ENCODE data around the gene SYCP1. TPM values are rescaled to one million over a fixed set of nuclear protein-coding genes. Genes with fewer than 3 reads are reported as not detected.

The SYCP1 gene
- total RNA-seq, 2 experiments from 2014 or later = not detected

- H3K4me1 Mint-ChIP-seq (ENCODE audit: low read depth) = no peaks in the 10 kb centered on the region
- H3K4me1 ChIP-seq (ENCODE audit: insufficient read depth, low read length) = no peaks in the 10 kb centered on the region
- H3K27me3 Mint-ChIP-seq = peaks cover 7% of the 10 kb centered on the region
- H3K27ac ChIP-seq (ENCODE audit: low read depth in 1 of 2, low read length in 2 of 2) = no peak overlapping the region
- peaks cover 5% of the 10 kb centered on the region for H3K36me3 Mint-ChIP-seq (ENCODE audit: low read depth)
- peaks cover 3 to 28% of the 10 kb centered on the region in 2 experiments for H3K9me3 ChIP-seq (ENCODE audit: control insufficient read depth in 1 of 2, insufficient read depth in 1 of 2, low read length in 2 of 2)
- peaks cover 7% of the 10 kb centered on the region for H3K9me3 Mint-ChIP-seq
- H3K4me3 ChIP-seq (ENCODE audit: low read length) = no peak overlapping the region
- H3K4me3 Mint-ChIP-seq = no peak overlapping the region
- H3K36me3 ChIP-seq (ENCODE audit: insufficient read depth, low read length) = no peaks in the 10 kb centered on the region
- no peak for DNase-seq
- no peaks in the 10 kb centered on the region for H3K27me3 ChIP-seq (ENCODE audit: control insufficient read depth in 1 of 2, insufficient read depth in 2 of 2, low read length in 2 of 2)
- intact Hi-C loops (cut with DNase I, micrococcal nuclease) = no loop called here
- ChIA-PET POLR2A (no interaction called here), CTCF (interaction anchor here (1.3 kb wide), 1 partner anchor 125 kb away, joined by 3 read pairs; no protein-coding TSS in a partner anchor)
- TF ChIP-seq CTCF (IDR thresholded peaks at IDR 0.05) = no peak
- no peak overlapping the region for H3K27ac Mint-ChIP-seq
- ATAC-seq (ENCODE audit: poor library complexity) = no peak
These were observed 133.4 kb downstream of the SYCP1 start for GRCh38 chr1:114988095-114988494.

GRCh38 chr1:114997510-114998289 is 143.0 kb downstream of the SYCP1 start:
- ChIA-PET CTCF (interaction anchor here (1.2 to 1.3 kb wide), 2 partner anchors 11 to 115 kb away, joined by 3 to 4 read pairs; no protein-coding TSS in a partner anchor), POLR2A (no interaction called here)
- Mint-ChIP-seq H3K4me3 (no peak overlapping the region), H3K27me3 (peaks cover 12% of the 10 kb centered on the region), H3K27ac (no peak overlapping the region), H3K9me3 (no peaks in the 10 kb centered on the region), H3K36me3 (ENCODE audit: low read depth) (no peaks in the 10 kb centered on the region), H3K4me1 (ENCODE audit: low read depth) (no peaks in the 10 kb centered on the region)
- Histone ChIP-seq H3K4me1 (ENCODE audit: insufficient read depth, low read length) (no peaks in the 10 kb centered on the region), H3K27ac (ENCODE audit: low read depth in 1 of 2, low read length in 2 of 2) (no peak overlapping the region), H3K4me3 (ENCODE audit: low read length) (no peak overlapping the region), H3K27me3 (ENCODE audit: control insufficient read depth in 1 of 2, insufficient read depth in 2 of 2, low read length in 2 of 2) (no peaks in the 10 kb centered on the region), H3K9me3 (ENCODE audit: control insufficient read depth in 1 of 2, insufficient read depth in 1 of 2, low read length in 2 of 2) (no peaks in the 10 kb centered on the region), H3K36me3 (ENCODE audit: insufficient read depth, low read length) (no peaks in the 10 kb centered on the region)
- DNase-seq (no peak), ATAC-seq (ENCODE audit: poor library complexity) (no peak)
- intact Hi-C loops (cut with DNase I, micrococcal nuclease) = loop anchor here in 1 of 2 experiments (5.0 kb wide), 1 partner anchor 50 kb away; no protein-coding TSS in a partner anchor
- TF ChIP-seq CTCF (IDR thresholded peaks at IDR 0.05) = no peak

DNA sequence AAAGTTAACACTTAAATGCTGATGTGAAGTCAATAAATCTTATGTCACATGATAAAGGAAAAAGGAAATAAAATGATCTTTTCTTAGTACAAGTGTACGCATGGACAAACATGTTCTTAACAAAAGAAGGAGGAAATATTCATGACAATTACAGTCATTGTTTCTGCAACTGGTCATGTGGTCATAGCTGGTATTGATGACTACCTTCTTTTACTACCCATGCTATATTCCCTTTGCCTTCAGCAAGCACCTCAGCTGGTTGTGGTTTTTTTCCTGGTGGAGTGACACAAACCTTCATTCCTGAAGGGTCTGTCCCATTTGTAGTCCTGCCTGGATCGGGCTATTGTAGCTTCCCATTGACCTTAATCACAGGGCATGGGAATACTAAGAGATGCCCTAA is 151.5 kb downstream of the SYCP1 start:
- Histone ChIP-seq H3K4me1 (ENCODE audit: insufficient read depth, low read length) (no peaks in the 10 kb centered on the region), H3K36me3 (ENCODE audit: insufficient read depth, low read length) (no peaks in the 10 kb centered on the region), H3K27me3 (ENCODE audit: control insufficient read depth in 1 of 2, insufficient read depth in 2 of 2, low read length in 2 of 2) (peaks cover 0 to 3% of the 10 kb centered on the region in 2 experiments), H3K4me3 (ENCODE audit: low read length) (no peak overlapping the region), H3K9me3 (ENCODE audit: control insufficient read depth in 1 of 2, insufficient read depth in 1 of 2, low read length in 2 of 2) (no peaks in the 10 kb centered on the region), H3K27ac (ENCODE audit: low read depth in 1 of 2, low read length in 2 of 2) (no peak overlapping the region)
- DNase-seq = no peak
- peaks cover 2% of the 10 kb centered on the region for H3K9me3 Mint-ChIP-seq
- no peak overlapping the region for H3K27ac Mint-ChIP-seq
- CTCF ChIA-PET = interaction anchor here (0.5 kb wide), 1 partner anchor 33 kb away, joined by 3 read pairs; no protein-coding TSS in a partner anchor
- no peaks in the 10 kb centered on the region for H3K36me3 Mint-ChIP-seq (ENCODE audit: low read depth)
- no peak overlapping the region for H3K4me3 Mint-ChIP-seq
- POLR2A ChIA-PET = no interaction called here
- intact Hi-C loops (cut with DNase I, micrococcal nuclease) = no loop called here
- peaks cover 19% of the 10 kb centered on the region for H3K27me3 Mint-ChIP-seq
- TF ChIP-seq CTCF (IDR thresholded peaks at IDR 0.05) = no peak
- H3K4me1 Mint-ChIP-seq (ENCODE audit: low read depth) = no peaks in the 10 kb centered on the region
- no peak for ATAC-seq (ENCODE audit: poor library complexity)
